Measurements from ENCODE around the gene USP49. TPM values are rescaled to one million over a fixed set of nuclear protein-coding genes. Genes with fewer than 3 reads are reported as not detected.
A peak's percentile ranks its signal among the peaks of the same experiment; 100 is the strongest.

USP49 gene
- total and polyA plus RNA-seq, 2 of the 13 experiments (the other 11 are each of a cell fraction or from before 2014, with no cell fraction given): 2.9 to 4.3 TPM

- TF ChIP-seq ZNF691 (CRISPR knock-in tag; IDR thresholded peaks at IDR 0.05; ENCODE audit: borderline replicate concordance, low read depth): no peak
- TF ChIP-seq ZNF709 (CRISPR knock-in tag; IDR thresholded peaks at IDR 0.05): no peak
- no peak for TF ChIP-seq ZNF782 (CRISPR knock-in tag; IDR thresholded peaks at IDR 0.05; ENCODE audit: borderline replicate concordance)
- TF ChIP-seq CSRNP1 (CRISPR knock-in tag; IDR thresholded peaks at IDR 0.05): no peak
- TF ChIP-seq BHLHE40 (IDR thresholded peaks at IDR 0.05; ENCODE audit: low read length): no peak
- no peak for TF ChIP-seq ETS1 (CRISPR knock-in tag; IDR thresholded peaks at IDR 0.05)
- no peak for TF ChIP-seq ZNF224 (CRISPR knock-in tag; IDR thresholded peaks at IDR 0.05)
- no peak for TF ChIP-seq GRHL1 (CRISPR knock-in tag; conservative IDR thresholded peaks at IDR 0.05)
- no peak for TF ChIP-seq NKX3-1 (CRISPR knock-in tag; IDR thresholded peaks at IDR 0.05)
- TF ChIP-seq PCBP1 (IDR thresholded peaks at IDR 0.05; ENCODE audit: borderline replicate concordance, low read depth, low read length): no peak
- no peak for TF ChIP-seq ATF7-NPFF (CRISPR knock-in tag; IDR thresholded peaks at IDR 0.05; ENCODE audit: low read depth)
- TF ChIP-seq RNF219 (CRISPR knock-in tag; IDR thresholded peaks at IDR 0.05): no peak
- TF ChIP-seq KMT2A (CRISPR knock-in tag; IDR thresholded peaks at IDR 0.05): peak; percentile 21; the same call in 1 of the 2 replicates
- TF ChIP-seq CSRNP2 (CRISPR knock-in tag; conservative IDR thresholded peaks at IDR 0.05; ENCODE audit: low read depth): no peak
- TF ChIP-seq TCF12 (IDR thresholded peaks at IDR 0.05): no peak
- TF ChIP-seq TCF12 (CRISPR knock-in tag; IDR thresholded peaks at IDR 0.05): no peak
- no peak for TF ChIP-seq SRSF4 (IDR thresholded peaks at IDR 0.05; ENCODE audit: low read depth, low read length, poor library complexity, severe bottlenecking)
- TF ChIP-seq ZNF724P (CRISPR knock-in tag; IDR thresholded peaks at IDR 0.05; ENCODE audit: borderline replicate concordance): no peak
Measured at GRCh38 chr6:41846666-41847237, 48.4 kb downstream of the USP49 start (continued).
